ENCODE results near the gene DUOXA1. TPM values are rescaled to one million over a fixed set of nuclear protein-coding genes. Genes with fewer than 3 reads are reported as not detected.

Gene DUOXA1
- total and polyA plus RNA-seq, 2 donors (not counting 1 experiment from before 2014, with no cell fraction given), result 0.03 to 0.74 TPM

DNA sequence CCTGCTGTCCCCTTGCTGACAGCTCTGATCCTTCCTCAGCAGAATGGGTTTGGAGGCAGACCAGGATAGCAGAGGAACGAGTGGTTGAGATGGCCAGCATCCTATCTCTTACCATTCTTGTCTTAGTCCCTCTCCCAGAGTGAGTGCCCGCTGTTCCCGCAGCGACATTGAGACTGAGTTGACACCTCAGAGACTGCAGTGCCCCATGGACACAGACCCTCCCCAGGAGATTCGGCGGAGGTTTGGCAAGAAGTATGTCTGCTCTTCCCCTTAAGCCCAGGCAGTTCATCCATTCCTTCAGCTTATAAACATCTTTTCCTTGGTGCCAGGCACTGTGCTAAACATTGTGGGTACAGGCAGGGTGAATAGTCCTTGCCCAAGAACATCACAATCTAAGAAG, 21.3 kb upstream of the DUOXA1 start:
- TF ChIP-seq, protein P1, sequence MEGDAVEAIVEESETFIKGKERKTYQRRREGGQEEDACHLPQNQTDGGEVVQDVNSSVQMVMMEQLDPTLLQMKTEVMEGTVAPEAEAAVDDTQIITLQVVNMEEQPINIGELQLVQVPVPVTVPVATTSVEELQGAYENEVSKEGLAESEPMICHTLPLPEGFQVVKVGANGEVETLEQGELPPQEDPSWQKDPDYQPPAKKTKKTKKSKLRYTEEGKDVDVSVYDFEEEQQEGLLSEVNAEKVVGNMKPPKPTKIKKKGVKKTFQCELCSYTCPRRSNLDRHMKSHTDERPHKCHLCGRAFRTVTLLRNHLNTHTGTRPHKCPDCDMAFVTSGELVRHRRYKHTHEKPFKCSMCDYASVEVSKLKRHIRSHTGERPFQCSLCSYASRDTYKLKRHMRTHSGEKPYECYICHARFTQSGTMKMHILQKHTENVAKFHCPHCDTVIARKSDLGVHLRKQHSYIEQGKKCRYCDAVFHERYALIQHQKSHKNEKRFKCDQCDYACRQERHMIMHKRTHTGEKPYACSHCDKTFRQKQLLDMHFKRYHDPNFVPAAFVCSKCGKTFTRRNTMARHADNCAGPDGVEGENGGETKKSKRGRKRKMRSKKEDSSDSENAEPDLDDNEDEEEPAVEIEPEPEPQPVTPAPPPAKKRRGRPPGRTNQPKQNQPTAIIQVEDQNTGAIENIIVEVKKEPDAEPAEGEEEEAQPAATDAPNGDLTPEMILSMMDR (IDR thresholded peaks at IDR 0.05), result no peak
- no peak for TF ChIP-seq EZH2 (IDR thresholded peaks at IDR 0.05; ENCODE audit: borderline replicate concordance, insufficient read depth, low read depth, low read length, poor library complexity, severe bottlenecking)
- Mint-ChIP-seq H3K4me3 (no peak overlapping the region), H3K4me1 (no peaks in the 10 kb centered on the region), H3K27me3 (no peaks in the 10 kb centered on the region), H3K9me3 (ENCODE audit: insufficient read depth) (no peaks in the 10 kb centered on the region), H3K27ac (no peak overlapping the region)
- no peaks in the 10 kb centered on the region for H3K4me1 ChIP-seq (ENCODE audit: control insufficient read depth in 2 of 2, insufficient read depth in 2 of 2, low read length in 2 of 2)
- no peak overlapping the region for H3K9ac ChIP-seq (ENCODE audit: low read length)
- whole genome bisulfite sequencing (ENCODE audit: insufficient coverage), result 98% methylated on average over 6 of the region's 6 CpGs
- ChIA-PET CTCF (no interaction called here), POLR2A (no interaction called here)
- no peaks in the 10 kb centered on the region for H3K27me3 ChIP-seq (replicated peaks in 1 of 4; ENCODE audit: control extremely low read depth in 1 of 4, control insufficient read depth in 3 of 4, insufficient read depth in 4 of 4, low read length in 3 of 4)
- H3K27ac ChIP-seq (ENCODE audit: low read length in 2 of 2), result no peak overlapping the region
- H2AFZ ChIP-seq (ENCODE audit: insufficient read depth, low read depth, low read length, poor library complexity, severe bottlenecking), result no peak overlapping the region
- no peak overlapping the region for H3K4me2 ChIP-seq (replicated peaks; ENCODE audit: low read depth, low read length, poor library complexity, severe bottlenecking)
- no peaks in the 10 kb centered on the region for H3K36me3 ChIP-seq (replicated peaks in 1 of 2; ENCODE audit: control extremely low read depth in 1 of 2, control insufficient read depth in 1 of 2, extremely low read depth in 1 of 2, insufficient read depth in 2 of 2, low read length in 1 of 2)
- H3K4me3 ChIP-seq (ENCODE audit: control extremely low read depth in 1 of 5, extremely low read depth in 1 of 5, insufficient read depth in 1 of 5, low read depth in 2 of 5, low read length in 4 of 5), result no peak overlapping the region
- H4K20me1 ChIP-seq (ENCODE audit: control insufficient read depth, insufficient read depth, low read length, poor library complexity, severe bottlenecking), result no peaks in the 10 kb centered on the region
- no peaks in the 10 kb centered on the region for H3K9me3 ChIP-seq (ENCODE audit: control extremely low read depth in 1 of 3, control insufficient read depth in 2 of 3, insufficient read depth in 1 of 3, low read length in 2 of 3)
- ATAC-seq (ENCODE audit: low read depth) (no peak), DNase-seq (no peak)
- intact Hi-C loops (cut with micrococcal nuclease), result no loop called here
- H3K79me2 ChIP-seq (ENCODE audit: control insufficient read depth, insufficient read depth, low read length), result no peaks in the 10 kb centered on the region

DNA sequence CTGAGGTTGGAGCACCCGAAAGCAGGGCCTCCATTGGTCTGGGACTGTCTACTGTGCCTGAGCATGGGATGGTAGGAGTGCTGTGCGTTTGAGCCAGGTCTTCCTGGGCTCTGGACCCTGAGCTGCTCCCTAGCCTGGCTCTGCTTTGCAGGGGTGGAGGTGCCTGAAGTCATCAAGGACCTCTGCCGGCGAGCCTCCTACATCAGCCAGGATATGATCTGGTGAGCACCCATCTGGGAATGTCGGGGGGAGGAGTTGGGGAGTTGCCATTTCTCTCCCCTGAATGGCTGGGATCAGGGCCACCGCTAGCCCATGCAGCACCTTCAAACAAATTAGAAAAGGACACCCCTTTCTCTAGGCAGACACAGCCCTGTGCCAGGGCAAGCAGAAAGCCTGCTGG, 20.8 kb upstream of the DUOXA1 start:
- Histone ChIP-seq H3K4me1 (ENCODE audit: control insufficient read depth in 2 of 2, insufficient read depth in 2 of 2, low read length in 2 of 2) (no peaks in the 10 kb centered on the region), H3K4me3 (ENCODE audit: control extremely low read depth in 1 of 5, extremely low read depth in 1 of 5, insufficient read depth in 1 of 5, low read depth in 2 of 5, low read length in 4 of 5) (no peak overlapping the region), H3K9ac (ENCODE audit: low read length) (no peak overlapping the region), H4K20me1 (ENCODE audit: control insufficient read depth, insufficient read depth, low read length, poor library complexity, severe bottlenecking) (no peaks in the 10 kb centered on the region), H3K27ac (ENCODE audit: low read length in 2 of 2) (no peak overlapping the region), H3K27me3 (replicated peaks in 1 of 4; ENCODE audit: control extremely low read depth in 1 of 4, control insufficient read depth in 3 of 4, insufficient read depth in 4 of 4, low read length in 3 of 4) (no peaks in the 10 kb centered on the region), H2AFZ (ENCODE audit: insufficient read depth, low read depth, low read length, poor library complexity, severe bottlenecking) (no peak overlapping the region), H3K36me3 (replicated peaks in 1 of 2; ENCODE audit: control extremely low read depth in 1 of 2, control insufficient read depth in 1 of 2, extremely low read depth in 1 of 2, insufficient read depth in 2 of 2, low read length in 1 of 2) (no peaks in the 10 kb centered on the region), H3K79me2 (ENCODE audit: control insufficient read depth, insufficient read depth, low read length) (no peaks in the 10 kb centered on the region), H3K9me3 (ENCODE audit: control extremely low read depth in 1 of 3, control insufficient read depth in 2 of 3, insufficient read depth in 1 of 3, low read length in 2 of 3) (no peaks in the 10 kb centered on the region), H3K4me2 (replicated peaks; ENCODE audit: low read depth, low read length, poor library complexity, severe bottlenecking) (no peak overlapping the region)
- 94% methylated on average over 2 of the region's 6 CpGs for WGBS (ENCODE audit: insufficient coverage)
- intact Hi-C loops (cut with micrococcal nuclease), result no loop called here
- no peak for DNase-seq
- Mint-ChIP-seq H3K27me3 (no peaks in the 10 kb centered on the region), H3K4me3 (no peak overlapping the region), H3K27ac (no peak overlapping the region), H3K4me1 (no peaks in the 10 kb centered on the region), H3K9me3 (ENCODE audit: insufficient read depth) (no peaks in the 10 kb centered on the region)
- no peak for ATAC-seq (ENCODE audit: low read depth)
- CTCF ChIA-PET, result no interaction called here
- POLR2A ChIA-PET, result no interaction called here
- TF ChIP-seq, protein P1 (IDR thresholded peaks at IDR 0.05), result no peak
- TF ChIP-seq EZH2 (IDR thresholded peaks at IDR 0.05; ENCODE audit: borderline replicate concordance, insufficient read depth, low read depth, low read length, poor library complexity, severe bottlenecking), result no peak
